Transverse colon (tissue), 4 donors: ENCODE measurements around the gene PRR18. TPM values are rescaled to one million over a fixed set of nuclear protein-coding genes. Genes with fewer than 3 reads are reported as not detected.

Experiments used
- DNase-seq: peaks from one replicate; pipeline ENCODE4 v3.0.0-alpha.2; 2019
- H3K27ac ChIP-seq, 4 donors: fragments of 200-600 bp; sonication (generic); 2 replicates each; pipeline ENCODE4 v1.5.1; 2016 to 2018; ENCODE audit warnings: inconsistent platforms in 4 of 4
- H3K27me3 ChIP-seq: fragments of 200-600 bp; sonication (generic); 2 replicates; pipeline ENCODE4 v1.5.1; 2017; ENCODE audit warnings: inconsistent platforms
- H3K36me3 ChIP-seq, 4 donors: fragments of 200-600 bp; sonication (generic); 2 replicates each; pipeline ENCODE4 v1.5.1; 2017 to 2019; ENCODE audit warnings: inconsistent platforms in 4 of 4
- H3K4me1 ChIP-seq, 4 donors: fragments of 200-600 bp; sonication (generic); 2 replicates each; pipeline ENCODE4 v1.5.1; 2017 to 2020; ENCODE audit warnings: inconsistent platforms in 4 of 4
- H3K4me3 ChIP-seq, 4 donors: fragments of 200-600 bp; sonication (generic); 1 replicate in 1 of 4; 2 replicates in 3 of 4; pipeline versions ENCODE4 v1.5.1 to v1.6.1; 2017 to 2019; ENCODE audit warnings: inconsistent platforms in 4 of 4
- H3K9me3 ChIP-seq, 2 donors: fragments of 200-600 bp; sonication (generic); 2 replicates each; pipeline ENCODE4 v1.5.1; 2017 to 2019; ENCODE audit warnings: inconsistent platforms in 2 of 2
- EP300 ChIP-seq: sonication (generic); formaldehyde crosslinking; IDR thresholded peaks from one replicate; pipeline ENCODE4 v1.6.1; 2017; ENCODE audit warnings: antibody characterized with exemption, low read depth
- POLR2A ChIP-seq: fragments of 450-650 bp; IDR thresholded peaks from one replicate; pipeline ENCODE4 v1.6.1; 2016; ENCODE audit warnings: antibody characterized with exemption, mild to moderate bottlenecking, moderate library complexity
- POLR2AphosphoS5 ChIP-seq, 3 donors: sonication (generic); formaldehyde crosslinking; IDR thresholded peaks; one replicate each; pipeline ENCODE4 v1.6.1; 2016; ENCODE audit warnings: antibody characterized with exemption in 3 of 3
- WGBS, 2 donors: methylation state at CpG; one replicate each; pipeline ENCODE4 v1.1.5; 2018; ENCODE audit warnings: low coverage in 1 of 2; 5-methylcytosine and 5-hydroxymethylcytosine counted together
- in situ Hi-C, 4 donors: fragments of 200-750 bp; cut with MboI; loops; one replicate each; pipeline versions ENCODE4 v1.15.0 to v1.15.1; 2017; ENCODE audit warnings: low sequenced_read_pairs in 3 of 4, low pct_ligation_motif_present in 1 of 4, low pct_unique_long_range_greater_than_20kb in 1 of 4
- intact Hi-C: fragments of 100-400 bp; cut with DNase I; formaldehyde crosslinking; loops from one replicate; pipeline ENCODE4 v1.15.1; 2023; ENCODE audit warnings: low total_unique reads
- total RNA-seq, 4 donors: library from RNA; depleted of rRNA; stranded (reverse); fragments of >200 nt; gene quantifications; one replicate each; pipeline ENCODE4 v1.1.0, GENCODE V29; 2016
- TF ChIP-seq, protein P1 (sequence below), 5 experiments: fragments of 200-600 bp in 3 of 5; fragments of 450-650 bp in 2 of 5; sonication (generic) in 3 of 5; IDR thresholded peaks; 1 replicate in 2 of 5; 2 replicates in 3 of 5; pipeline ENCODE4 v1.5.1; 2016 to 2017; ENCODE audit warnings: antibody characterized with exemption in 5 of 5, inconsistent platforms in 3 of 5, mild to moderate bottlenecking in 2 of 5, moderate library complexity in 1 of 5

PRR18 gene
- total RNA-seq, 4 donors from 2014 or later, result not detected

DNA sequence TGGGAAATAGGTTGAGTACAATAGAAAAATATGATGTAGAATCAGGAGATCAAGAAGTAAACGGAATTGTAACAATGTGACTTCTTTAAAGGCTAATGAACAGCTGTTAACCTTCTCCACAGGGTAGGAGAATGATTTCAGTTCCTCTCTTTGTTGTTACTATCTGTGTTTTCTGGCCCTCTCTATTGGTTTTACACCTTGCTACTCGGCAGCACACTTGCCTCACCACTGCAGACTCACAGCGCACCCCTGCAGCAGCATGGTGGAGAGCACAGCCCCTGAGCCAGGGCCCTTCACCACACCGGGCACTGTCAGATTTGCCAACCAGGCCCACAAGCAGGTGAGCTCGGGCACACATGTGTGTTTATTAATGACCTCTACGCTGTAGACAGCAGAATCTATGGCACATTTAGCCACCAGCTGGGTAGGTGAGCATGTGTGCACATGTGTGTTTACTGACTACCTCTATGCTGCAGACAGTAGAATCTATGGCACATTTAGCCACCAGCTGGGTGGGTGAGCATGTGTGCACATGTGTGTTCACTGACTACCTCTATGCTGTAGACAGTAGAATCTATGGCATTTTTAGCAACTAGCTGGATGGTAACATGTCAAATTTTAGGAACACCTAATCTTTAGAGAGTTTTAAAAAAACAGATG is 17.3 kb upstream of the PRR18 start:
- DNase-seq, result no peak
- no peaks in the 10 kb centered on the region for H3K9me3 ChIP-seq
- no peak overlapping the region for H3K4me3 ChIP-seq
- in situ Hi-C loops, result no loop called here
- H3K4me1 ChIP-seq, result peaks cover 0 to 5% (median 3%) of the 10 kb centered on the region in 4 donors
- WGBS, 2 donors, result 84 to 88% methylated on average over 6 of the region's 6 CpGs
- H3K27ac ChIP-seq, result no peak overlapping the region
- H3K36me3 ChIP-seq, result peaks cover 0 to 57% (median 6%) of the 10 kb centered on the region in 4 donors
- TF ChIP-seq, protein P1, sequence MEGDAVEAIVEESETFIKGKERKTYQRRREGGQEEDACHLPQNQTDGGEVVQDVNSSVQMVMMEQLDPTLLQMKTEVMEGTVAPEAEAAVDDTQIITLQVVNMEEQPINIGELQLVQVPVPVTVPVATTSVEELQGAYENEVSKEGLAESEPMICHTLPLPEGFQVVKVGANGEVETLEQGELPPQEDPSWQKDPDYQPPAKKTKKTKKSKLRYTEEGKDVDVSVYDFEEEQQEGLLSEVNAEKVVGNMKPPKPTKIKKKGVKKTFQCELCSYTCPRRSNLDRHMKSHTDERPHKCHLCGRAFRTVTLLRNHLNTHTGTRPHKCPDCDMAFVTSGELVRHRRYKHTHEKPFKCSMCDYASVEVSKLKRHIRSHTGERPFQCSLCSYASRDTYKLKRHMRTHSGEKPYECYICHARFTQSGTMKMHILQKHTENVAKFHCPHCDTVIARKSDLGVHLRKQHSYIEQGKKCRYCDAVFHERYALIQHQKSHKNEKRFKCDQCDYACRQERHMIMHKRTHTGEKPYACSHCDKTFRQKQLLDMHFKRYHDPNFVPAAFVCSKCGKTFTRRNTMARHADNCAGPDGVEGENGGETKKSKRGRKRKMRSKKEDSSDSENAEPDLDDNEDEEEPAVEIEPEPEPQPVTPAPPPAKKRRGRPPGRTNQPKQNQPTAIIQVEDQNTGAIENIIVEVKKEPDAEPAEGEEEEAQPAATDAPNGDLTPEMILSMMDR (IDR thresholded peaks at IDR 0.05), result no peak
- no peak for TF ChIP-seq POLR2A
- no peak for TF ChIP-seq EP300
- TF ChIP-seq POLR2AphosphoS5 (IDR thresholded peaks at IDR 0.05), result no peak
- intact Hi-C loops, result no loop called here
- no peaks in the 10 kb centered on the region for H3K27me3 ChIP-seq

GRCh38 chr6:166323395-166323794 is 15.2 kb upstream of the PRR18 start:
- 88 to 94% methylated on average over 5 of the region's 5 CpGs for WGBS, 2 donors
- TF ChIP-seq, protein P1 (IDR thresholded peaks at IDR 0.05), result no peak
- Histone ChIP-seq H3K36me3 (peaks cover 0 to 66% (median 10%) of the 10 kb centered on the region in 4 donors), H3K27ac (no peak overlapping the region), H3K4me1 (no peaks in the 10 kb centered on the region), H3K4me3 (no peak overlapping the region), H3K27me3 (no peaks in the 10 kb centered on the region), H3K9me3 (no peaks in the 10 kb centered on the region)
- intact Hi-C loops (no loop called here), in situ Hi-C loops (no loop called here)
- no peak for DNase-seq

GRCh38 chr6:166318649-166319600 is 10.7 kb upstream of the PRR18 start:
- TF ChIP-seq POLR2AphosphoS5 (IDR thresholded peaks at IDR 0.05), result no peak
- TF ChIP-seq EP300, result no peak
- TF ChIP-seq, protein P1 (IDR thresholded peaks at IDR 0.05), result no peak
- TF ChIP-seq POLR2A, result no peak
- in situ Hi-C loops, result no loop called here
- no peak overlapping the region for H3K4me3 ChIP-seq

GRCh38 chr6:166318227-166318626 is 10.0 kb upstream of the PRR18 start:
- WGBS, 2 donors, result 73% methylated on average over 14 of the region's 14 CpGs; no CpG with 5 or more reads in 1 of the 2 donors
- TF ChIP-seq POLR2AphosphoS5 (IDR thresholded peaks at IDR 0.05) (no peak), EP300 (no peak), POLR2A (no peak)
- TF ChIP-seq, protein P1 (IDR thresholded peaks at IDR 0.05), result no peak
- Histone ChIP-seq H3K4me1 (no peaks in the 10 kb centered on the region), H3K36me3 (peaks cover 0 to 36% (median 6%) of the 10 kb centered on the region in 4 donors), H3K27ac (no peak overlapping the region), H3K27me3 (no peaks in the 10 kb centered on the region), H3K4me3 (no peak overlapping the region), H3K9me3 (no peaks in the 10 kb centered on the region)
- in situ Hi-C loops (no loop called here), intact Hi-C loops (no loop called here)
- DNase-seq, result no peak

More at GRCh38 chr6:166318649-166319600, 10.7 kb upstream of the PRR18 start:
- H3K9me3 ChIP-seq, result no peaks in the 10 kb centered on the region
- H3K4me1 ChIP-seq, result no peaks in the 10 kb centered on the region
- 86 to 87% methylated on average over 13 to 18 of the region's 18 CpGs for WGBS, 2 donors
- peaks cover 0 to 43% (median 6%) of the 10 kb centered on the region in 4 donors for H3K36me3 ChIP-seq
- no peak for DNase-seq
- H3K27ac ChIP-seq, result no peak overlapping the region
- no peaks in the 10 kb centered on the region for H3K27me3 ChIP-seq
- intact Hi-C loops, result no loop called here
